T follicular helper cell (primary cell): Measurements from ENCODE around the gene MAB21L4.

Experiments
- DNase-seq: peaks from one replicate; pipeline ENCODE4 v3.0.0-alpha.2; 2020; ENCODE audit warnings: low read depth

The MAB21L4 gene

DNA sequence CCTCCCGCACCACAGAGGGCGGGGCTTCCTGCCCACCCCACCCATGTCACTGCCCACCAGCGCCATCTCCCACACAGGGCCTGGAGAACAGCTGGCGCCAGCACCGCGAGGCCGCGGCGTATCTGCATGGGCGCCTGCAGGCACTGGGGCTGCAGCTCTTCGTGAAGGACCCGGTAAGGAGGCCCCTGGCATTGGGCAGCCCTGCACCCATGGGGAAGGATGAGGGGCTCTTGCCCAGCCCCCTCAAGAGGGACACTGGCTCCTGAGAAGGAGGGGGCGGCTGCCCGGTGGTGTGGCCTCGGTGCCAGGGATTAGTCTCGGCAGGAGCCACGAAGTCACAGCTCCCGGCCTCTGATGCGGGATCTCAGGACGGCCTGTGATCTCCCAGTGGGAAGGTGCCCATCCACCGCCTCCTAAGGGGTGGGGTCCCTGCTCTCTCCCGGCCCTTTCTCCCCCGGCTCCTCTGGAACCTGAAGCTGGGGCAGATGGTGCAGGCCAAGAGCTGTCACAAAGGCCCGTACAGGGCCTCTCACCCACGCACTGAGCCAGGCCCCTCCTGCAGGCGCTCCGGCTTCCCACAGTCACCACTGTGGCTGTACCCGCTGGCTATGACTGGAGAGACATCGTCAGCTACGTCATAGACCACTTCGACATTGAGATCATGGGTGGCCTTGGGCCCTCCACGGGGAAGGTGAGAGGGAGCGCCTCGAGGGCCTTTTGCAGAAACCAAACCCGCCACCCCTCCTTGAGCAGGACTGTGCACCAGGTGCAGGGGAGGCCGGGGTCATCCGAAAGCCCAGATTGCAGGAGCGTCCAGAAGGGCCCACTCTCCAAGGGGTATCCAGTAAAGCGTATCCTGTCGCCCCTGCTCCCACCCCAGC is 18.3 kb downstream of the MAB21L4 start:
- no peak for DNase-seq

DNA sequence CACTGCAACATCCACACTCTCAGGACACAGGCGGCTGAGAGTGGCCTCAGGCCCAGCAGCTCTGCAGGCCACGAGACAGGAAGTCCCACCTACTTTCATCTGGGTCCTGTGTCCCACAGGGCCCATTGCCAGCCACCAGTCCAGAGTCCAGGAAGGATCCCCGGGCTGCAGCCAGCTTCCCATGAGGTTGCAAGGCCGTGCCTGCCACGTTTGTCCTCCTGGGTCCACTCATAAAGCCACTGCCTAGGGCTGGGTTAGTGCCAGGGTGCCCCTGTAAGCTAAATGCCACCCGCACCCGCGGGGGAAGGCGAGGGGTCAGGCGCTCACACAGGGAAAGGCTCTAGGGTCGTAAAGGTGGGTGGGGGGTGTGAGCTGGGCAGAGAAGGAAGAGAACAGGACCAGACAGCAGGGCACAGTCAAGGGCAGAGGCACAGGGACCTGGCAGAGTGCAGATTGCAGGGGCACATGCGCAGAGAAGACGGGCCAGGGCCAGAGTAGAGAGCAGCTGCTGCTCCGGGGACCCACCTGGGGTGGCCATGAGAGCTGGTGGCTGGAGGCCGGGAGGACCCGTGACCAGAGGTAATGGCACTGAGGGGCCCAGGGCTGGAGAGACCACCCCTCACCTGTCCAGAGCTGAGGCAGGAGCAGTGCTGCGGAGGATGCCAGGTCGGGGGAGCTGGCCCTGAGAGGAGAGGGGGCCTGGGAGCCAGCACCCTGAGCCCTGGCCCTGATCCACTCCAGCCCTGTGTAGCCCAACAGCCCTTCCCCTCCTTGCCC is 19.3 kb downstream of the MAB21L4 start:
- no peak for DNase-seq

DNA sequence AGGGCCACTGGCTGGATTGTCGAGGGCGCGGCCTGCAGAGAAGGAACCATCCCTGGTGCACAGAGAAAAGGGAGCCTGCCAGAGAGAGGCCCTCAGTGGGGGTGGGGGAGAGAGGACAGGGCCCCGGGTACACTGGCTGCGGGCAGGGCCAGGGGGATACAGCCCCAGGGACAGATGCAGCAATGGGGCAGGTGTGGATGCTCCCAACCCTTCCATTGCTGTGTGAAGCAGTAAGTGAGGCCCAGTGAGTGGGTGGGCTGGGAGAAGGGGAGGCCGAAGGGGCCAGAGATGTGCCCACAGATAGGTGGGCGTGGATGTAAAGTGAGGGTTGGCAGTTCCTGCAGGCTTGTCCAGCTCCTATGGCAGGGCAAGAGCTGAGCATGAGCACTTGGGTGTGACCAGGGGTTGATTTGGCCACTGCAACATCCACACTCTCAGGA is 19.9 kb downstream of the MAB21L4 start:
- DNase-seq = no peak

DNA sequence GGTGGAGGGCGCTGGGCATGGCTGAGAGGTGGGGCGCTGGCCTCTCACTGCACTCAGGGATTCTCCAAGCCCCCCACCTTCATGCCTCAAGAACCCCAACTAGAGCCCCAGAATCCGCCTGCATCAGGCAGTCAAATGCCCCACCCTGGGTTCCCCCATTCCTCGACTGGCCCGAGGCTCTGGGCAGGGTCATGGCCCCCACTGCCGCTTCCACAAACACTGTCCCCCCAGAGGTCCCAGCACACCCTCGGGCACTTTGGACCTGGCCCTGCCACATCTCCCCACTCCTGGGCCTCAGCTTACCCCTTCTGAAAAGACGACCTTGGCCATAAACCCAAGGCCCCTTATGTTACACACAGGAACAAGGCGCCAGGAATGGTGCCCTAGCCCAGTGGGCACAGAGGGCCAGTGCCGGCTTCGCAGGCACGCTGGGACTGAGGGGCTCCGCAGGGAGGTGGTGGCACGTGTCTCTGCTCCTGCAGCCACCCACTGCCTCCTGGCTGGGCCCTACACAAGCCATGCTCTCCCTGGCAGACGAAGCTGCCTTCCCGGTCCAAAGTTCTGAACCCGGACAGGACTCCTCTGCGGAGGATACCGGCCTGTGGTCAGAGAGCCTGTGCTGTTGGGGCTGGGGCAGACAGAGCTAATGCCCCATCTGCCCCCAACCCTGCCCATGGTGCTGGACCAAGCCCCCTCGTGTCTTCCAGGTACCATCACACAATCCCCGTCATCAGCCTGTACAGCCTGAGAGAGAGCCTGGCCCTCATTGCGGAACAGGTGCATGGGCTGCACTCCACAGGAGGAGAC is 20.5 kb downstream of the MAB21L4 start:
- no peak for DNase-seq

DNA sequence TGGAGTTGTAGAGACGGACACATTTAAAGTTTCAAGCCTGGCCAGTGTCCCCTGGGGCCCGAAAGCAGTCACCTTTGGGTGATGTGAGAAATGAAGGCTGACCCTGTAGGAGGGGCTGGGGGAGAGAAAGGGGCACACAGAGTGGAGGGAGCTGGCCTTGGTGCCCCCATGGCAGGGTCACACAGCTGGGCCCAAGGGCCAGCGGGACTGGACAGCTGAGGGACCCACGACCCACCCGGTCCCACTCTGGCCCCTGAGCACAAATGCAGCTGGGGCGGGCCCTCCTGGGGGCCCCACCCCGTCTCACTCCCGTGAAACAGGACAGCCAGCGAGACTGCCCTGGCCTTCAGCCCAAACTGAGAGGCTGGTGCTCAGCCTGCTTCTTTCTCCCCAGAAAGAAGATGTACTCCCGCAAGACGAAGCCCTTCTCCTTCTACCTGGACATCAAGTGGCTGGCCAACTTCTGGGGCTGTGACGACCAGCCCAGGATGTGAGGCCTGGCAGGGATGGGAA is 21.2 kb downstream of the MAB21L4 start:
- DNase-seq = no peak

DNA sequence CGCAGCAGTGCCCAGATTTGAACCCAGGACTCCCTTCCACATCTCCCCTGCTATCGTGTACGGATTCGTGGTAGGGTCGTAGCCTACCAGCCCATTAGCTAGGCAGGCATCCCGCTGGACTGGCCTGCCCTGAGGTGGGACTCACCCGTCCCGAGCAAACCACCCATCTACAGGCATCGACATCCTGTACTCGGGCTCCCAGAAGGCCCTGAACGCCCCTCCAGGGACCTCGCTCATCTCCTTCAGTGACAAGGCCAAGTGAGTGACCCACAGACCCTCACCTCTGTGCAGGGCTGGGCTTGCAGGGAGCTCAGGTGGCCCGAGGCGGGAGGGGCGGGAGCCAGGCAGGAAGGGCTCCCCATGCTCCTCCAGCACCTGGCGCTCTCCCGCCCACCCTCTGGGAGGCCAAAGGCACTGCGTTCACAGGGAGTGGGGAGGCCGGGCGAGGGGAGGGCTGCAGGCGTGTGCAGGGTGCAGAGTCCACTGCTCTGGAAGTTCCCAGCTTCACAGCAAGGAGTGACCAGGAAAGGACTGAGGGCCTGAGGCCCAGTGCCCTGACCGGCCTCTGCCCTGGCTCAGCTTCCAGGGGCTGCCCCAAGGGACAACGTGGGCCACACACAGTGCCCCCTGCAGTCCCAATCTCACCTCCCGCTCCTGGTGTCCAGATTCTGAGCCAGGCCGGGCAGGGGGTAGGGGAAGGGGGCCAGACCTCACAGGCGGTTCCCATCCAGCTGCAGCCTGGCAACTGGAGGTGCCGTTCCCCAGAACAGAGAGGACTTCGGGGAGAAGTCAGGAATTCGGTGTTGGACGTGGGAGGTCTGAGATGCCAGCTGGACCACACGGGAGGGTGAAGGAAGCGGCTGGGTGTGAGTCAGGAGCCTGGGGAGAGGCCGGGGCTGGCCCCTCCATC is 21.9 kb downstream of the MAB21L4 start:
- no peak for DNase-seq

DNA sequence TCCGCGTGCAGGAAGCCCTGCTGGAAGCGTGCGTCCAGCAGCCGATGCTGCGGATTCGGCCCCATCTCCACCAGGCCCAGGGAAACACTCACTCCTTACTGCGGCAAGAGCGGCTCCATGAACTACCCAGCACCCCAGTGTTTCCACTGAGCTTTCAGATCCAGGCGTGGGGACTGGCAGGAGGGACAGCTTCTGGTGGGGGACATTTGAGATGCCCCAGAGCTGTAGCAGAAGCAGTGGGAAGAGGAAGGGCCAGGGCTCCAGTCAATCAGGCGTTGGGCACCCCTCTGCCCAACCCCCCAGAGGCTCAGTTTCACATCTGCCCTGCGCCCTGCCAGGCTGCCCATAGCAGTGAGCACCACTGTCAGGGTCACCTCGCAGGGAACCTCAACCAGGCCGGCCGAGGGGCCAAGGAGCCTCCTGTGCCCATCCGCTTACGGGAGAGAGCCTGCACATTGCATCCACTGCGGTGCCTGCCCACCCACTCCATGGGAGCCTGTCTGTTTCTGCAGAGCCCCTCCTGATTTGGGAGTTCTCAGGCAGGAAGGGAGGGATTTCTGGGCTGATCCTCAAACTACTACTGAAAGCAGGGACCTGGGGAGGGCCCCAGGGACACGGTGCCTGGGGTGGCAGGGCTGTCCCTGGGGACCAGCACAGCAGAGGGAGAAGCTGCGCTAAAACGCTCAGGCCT is 22.7 kb downstream of the MAB21L4 start:
- DNase-seq = no peak

DNA sequence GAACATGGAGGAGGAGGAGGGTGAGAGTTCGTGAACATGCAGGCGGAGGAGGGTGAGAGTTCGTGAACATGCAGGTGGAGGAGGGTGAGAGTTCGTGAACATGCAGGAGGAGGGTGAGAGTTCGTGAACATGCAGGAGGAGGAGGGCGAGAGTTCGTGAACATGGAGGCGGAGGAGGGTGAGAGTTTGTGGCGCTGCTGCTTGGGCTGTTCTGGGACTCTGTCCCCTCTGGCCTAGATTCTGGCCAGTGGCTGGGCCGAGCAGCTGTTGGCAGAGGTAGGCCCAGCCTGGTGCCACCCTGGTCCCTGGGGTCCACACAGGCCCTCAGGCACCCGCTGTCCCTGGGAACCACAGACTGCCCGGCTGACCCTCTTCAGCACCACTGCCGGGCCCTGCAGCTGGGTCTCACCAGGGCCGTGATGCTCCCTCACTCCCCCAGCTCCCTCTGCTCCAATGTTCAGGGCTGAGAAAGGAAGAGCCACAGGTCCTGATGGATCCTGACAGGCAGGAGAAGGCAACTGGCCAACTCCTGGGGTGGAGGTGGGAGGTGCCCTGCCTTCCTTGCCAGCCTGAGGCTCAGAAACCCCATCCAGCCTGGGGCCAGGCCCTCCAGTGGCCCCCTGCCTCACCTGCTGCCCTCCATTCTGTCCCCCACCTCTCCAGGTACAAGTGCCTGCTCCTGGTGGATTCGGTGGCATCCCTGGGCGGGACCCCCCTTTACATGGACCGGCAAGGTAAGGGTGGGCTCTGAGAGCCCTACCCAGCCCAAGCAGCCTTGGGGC is 23.4 kb downstream of the MAB21L4 start:
- DNase-seq = no peak

DNA sequence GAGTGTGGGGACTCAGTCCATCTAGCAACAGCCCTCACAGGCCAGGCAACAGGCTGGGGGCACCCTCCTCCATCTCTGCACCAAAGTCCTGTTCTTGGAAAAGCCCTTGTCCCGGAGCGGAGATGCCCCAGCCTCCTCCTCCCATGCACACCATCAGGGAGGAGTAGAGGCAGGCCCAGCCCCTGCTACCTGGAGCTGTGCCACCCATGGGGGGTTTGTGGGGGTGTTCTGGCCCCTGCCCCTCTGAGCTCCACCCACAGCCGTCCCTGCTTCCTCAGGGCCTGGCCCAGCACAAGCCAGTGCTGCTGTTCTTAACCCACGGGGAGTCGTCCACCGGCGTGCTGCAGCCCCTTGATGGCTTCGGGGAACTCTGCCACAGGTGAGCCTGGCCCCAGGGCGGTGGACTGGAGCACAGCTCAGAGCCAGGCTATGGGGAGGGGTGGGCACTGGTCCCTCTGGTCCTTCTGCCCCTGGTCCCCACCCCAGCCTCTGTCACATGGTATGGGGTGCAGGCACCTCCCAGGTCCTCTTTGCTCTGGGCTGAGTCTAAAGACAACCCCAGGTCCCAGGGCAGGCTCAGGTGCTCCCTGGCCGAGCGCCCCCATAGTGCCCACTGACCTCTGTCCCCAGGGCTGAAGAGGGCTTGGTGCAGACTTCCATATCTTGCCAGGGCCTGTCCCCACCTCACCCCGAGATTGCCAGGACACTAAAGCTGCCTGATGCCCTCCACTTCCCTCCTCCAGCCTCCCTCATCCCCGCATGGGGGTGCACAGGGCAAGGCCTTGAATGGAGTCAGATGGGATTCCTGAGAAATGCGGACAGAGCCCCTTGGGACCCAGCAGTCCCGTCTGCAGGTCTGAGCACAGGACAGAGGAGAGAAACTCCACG is 24.6 kb downstream of the MAB21L4 start:
- no peak for DNase-seq

DNA sequence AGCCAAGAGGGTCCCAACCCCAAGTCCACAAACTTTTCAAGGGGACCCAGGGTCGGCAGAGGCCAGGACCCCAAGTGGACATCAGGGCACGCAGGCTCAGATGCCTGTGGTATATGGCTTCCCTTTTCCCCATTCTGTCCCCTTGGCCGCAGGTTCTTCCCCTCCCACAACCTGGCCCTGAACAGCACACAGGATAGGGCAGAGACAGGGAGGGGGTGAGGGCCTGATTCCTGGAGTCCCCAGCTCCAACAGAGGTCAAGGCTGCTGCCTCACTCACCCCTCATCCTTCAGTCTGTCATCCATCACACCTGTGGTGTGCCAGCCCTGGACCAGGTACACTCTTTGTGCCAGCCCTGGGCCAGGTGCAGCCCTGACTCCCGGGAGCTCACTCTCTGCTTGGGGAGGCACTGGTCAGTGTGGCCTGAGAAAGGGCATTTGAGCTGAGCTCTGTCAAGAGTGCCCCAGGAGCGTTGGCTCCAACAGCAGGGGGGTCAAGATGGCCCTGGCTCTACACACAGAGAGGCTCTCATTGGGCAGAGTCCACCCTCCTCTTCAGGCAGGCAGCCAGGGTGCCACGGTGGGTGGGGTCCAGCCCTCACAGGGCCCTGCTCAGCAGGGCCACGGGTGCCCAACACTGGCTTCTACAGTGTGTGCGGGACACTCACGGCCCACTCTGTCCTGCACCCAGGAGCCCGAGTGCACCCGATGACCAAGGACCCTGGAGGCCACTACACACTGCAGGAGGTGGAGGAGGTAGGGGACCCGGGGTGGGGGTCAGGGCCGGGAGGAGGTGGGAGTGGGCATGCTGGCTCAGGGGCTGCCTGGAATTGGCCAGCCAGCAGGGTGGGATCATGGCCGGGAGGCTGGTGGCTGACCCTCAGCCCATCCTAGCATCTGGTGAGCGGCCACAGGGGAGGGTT is 25.7 kb downstream of the MAB21L4 start:
- no peak for DNase-seq

DNA sequence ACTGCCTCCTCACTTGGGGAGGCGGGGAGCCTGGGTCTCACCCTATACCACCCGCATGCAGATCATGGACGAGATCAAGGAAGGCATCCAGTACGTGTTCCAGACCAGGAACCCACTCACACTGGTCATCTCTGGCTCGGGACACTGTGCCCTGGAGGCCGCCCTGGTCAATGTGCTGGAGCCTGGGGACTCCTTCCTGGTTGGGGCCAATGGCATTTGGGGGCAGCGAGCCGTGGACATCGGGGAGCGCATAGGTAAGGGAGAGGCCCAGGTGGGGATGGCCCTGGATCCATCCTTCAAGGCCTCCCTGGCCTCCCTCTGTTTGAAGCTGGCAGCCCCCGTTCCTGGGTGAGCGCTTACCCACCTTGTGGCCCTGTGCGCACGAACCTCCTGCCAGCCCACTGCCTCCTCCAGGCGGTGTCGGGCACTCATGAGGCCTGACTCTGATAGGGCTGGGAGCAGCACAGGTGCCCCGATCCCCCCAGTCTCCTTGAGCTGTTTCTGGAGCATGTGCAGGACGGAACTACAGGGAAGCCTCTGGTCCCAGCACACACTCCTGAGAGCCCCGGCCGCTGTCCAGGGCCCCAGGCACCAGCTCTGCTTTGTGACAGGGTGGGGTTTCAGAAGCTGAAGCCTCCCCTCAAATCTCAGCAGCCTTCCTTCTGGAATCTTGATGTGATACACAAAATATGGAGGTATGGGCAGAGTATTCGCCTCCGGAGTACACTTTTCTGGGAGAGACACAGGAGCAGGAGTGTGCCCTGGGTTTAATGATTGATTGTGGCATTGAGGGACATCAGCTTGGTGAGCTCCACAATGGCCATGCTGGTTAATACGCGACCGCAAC is 26.6 kb downstream of the MAB21L4 start:
- no peak for DNase-seq

DNA sequence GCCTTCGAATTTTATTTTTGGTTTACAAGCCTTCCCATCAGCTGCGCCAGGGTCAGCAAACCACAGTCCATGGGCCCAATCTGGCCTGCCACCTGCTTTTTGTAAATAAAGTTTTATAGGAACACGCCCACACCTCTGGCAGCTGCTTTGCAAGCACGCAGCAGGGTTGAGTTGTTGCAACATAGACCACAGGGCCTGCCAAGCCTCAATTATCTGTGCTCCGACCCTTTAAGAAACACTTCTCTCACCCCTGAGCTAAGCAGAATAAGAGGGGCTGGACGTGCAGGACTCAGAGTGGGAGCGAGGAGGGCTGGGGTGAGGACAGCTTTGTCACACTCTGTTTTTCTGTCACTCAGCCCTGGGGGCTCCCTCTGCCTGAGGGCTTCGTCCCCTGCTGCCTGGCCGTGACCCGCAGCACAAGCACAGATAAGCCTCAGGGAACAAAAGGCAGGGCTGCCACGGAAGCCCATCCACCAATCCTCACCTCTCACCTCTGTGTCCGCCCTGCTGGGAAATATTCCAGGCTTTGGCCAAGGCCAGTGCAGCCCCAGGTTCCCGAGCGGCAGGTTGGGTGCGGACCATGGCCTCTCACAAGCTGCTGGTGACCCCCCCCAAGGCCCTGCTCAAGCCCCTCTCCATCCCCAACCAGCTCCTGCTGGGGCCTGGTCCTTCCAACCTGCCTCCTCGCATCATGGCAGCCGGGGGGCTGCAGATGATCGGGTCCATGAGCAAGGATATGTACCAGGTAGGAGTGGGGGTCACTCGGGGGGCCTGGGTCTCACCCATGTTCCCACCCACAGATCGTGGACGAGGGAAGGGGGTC is 27.5 kb downstream of the MAB21L4 start, which contains the start of gene AGXT:
Gene AGXT, plus strand, starts transcription at position 539 of the 823 bp plus-strand sequence. Its CDS starts 42 bp downstream, at position 581.
- DNase-seq = no peak

DNA sequence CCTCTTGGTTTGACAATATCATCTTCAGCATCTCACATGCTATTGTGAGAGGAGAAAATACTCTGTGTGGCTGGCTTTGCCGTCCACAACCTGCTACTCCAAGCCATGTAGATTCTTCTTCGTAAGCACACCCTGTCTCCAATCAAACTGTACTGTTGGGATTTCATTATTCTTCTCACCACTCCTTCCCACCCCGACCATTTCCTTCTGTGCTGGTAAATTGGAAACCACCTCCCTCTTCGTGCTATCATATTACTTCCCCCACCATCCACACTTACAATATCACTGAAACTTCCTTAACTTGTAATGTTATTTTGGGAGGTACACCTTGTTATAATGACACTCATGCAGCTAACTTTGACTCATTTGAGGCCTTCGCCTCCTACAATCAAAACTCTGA is 30.6 kb downstream of the MAB21L4 start:
- no peak for DNase-seq

DNA sequence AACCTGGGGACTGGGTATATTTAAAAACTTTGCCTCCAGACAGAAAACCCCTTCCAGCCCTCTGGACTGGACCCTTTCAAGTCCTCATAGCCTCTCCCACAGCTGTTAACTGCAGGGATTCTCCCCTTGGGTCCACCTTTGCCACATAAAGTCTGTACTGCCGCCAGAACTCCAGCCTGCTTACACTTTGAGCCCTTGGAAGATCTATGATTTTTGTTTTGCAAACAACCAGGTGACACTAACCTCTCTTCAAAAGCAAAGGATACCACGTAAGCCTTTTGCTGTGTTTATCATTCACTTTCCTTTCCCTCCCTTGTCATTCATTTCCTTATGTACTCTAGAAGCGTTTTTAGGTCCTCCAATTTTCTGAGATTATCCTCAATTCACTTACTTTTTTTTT is 31.5 kb downstream of the MAB21L4 start:
- no peak for DNase-seq

DNA sequence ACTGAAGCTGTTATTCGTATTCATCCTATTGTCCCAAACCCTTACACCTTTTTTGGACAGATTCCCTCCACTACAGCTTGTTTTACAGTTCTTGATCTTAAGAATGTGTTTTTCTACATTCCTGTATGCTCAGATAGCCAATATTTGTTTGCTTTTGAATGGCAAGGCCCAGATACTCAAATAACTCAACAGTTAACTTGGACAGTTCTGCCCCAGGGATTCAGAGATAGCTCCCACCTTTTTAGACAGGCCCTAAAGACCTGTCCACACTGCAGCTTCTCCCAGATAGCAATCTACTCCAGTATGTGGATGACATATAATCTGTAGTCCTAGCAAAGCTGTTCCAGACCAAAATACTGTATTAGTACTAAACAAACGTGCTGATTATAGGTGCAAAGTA is 34.4 kb downstream of the MAB21L4 start:
- no peak for DNase-seq
